ENCODE results near the gene ZFPM1. TPM values are rescaled to one million over a fixed set of nuclear protein-coding genes. Genes with fewer than 3 reads are reported as not detected.

Gene ZFPM1
- total RNA-seq, 4 donors from 2014 or later: 0.40 to 1.4 (median 0.59) TPM

DNA sequence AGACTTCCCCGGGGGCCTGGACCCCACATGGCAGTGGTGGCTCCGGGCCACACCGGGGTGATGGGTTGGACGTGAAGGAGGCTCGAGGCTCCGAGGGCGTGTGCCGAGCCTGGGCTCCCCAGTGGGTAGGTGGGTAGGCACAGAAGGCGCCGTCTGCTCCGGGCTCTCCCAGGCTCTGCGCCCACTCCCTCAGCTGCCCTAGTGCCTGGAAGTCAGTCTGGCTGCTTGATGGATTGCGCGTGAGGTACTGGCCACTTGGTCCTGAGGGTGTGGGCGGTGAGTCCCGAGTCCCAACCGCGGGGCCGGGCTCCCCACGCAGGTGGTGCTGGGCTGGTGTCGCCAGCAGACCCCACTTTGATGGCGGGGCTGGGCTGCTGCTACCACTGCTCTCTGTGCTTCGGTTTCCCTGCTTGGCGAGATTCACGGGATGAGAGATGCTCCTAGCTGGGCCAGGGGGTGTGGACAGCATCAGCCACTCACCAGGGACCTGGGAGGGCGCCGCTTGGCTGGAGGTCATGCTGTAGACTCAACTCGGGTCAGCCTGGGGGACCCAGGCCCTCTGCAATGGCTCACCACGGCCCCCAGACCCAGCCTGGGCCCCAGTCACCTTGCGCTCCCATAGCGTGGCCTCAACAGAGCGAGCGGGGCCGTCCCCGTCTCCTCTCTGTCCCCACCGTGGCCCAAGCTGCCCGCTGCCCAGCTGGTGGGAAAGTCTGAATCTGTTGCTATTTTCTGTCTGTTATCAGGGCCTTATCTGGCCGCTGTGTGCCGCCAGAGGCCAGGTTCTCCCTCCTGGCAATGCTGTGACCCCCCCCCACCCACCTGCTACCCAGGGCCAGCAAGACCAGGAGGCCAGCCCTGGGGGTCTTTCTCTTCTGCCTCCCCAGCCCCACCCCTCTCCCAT, 26.1 kb downstream of the ZFPM1 start:
- TF ChIP-seq EP300 (IDR thresholded peaks at IDR 0.05) (no peak), POLR2A (IDR thresholded peaks at IDR 0.05) (no peak), POLR2AphosphoS5 (IDR thresholded peaks at IDR 0.05) (no peak)
- TF ChIP-seq, protein P1, sequence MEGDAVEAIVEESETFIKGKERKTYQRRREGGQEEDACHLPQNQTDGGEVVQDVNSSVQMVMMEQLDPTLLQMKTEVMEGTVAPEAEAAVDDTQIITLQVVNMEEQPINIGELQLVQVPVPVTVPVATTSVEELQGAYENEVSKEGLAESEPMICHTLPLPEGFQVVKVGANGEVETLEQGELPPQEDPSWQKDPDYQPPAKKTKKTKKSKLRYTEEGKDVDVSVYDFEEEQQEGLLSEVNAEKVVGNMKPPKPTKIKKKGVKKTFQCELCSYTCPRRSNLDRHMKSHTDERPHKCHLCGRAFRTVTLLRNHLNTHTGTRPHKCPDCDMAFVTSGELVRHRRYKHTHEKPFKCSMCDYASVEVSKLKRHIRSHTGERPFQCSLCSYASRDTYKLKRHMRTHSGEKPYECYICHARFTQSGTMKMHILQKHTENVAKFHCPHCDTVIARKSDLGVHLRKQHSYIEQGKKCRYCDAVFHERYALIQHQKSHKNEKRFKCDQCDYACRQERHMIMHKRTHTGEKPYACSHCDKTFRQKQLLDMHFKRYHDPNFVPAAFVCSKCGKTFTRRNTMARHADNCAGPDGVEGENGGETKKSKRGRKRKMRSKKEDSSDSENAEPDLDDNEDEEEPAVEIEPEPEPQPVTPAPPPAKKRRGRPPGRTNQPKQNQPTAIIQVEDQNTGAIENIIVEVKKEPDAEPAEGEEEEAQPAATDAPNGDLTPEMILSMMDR (IDR thresholded peaks at IDR 0.05): no peak
- no peaks in the 10 kb centered on the region for H3K36me3 ChIP-seq
- no peaks in the 10 kb centered on the region for H3K9me3 ChIP-seq
- H3K27me3 ChIP-seq: peaks cover 62% of the 10 kb centered on the region
- no CpG with 5 or more reads among the region's 39 CpGs for WGBS, 2 donors (ENCODE audit: low coverage in 1 of 2)
- H3K4me1 ChIP-seq: no peaks in the 10 kb centered on the region
- no peak overlapping the region for H3K27ac ChIP-seq
- no peak overlapping the region for H3K4me3 ChIP-seq
- no peak for ATAC-seq

DNA sequence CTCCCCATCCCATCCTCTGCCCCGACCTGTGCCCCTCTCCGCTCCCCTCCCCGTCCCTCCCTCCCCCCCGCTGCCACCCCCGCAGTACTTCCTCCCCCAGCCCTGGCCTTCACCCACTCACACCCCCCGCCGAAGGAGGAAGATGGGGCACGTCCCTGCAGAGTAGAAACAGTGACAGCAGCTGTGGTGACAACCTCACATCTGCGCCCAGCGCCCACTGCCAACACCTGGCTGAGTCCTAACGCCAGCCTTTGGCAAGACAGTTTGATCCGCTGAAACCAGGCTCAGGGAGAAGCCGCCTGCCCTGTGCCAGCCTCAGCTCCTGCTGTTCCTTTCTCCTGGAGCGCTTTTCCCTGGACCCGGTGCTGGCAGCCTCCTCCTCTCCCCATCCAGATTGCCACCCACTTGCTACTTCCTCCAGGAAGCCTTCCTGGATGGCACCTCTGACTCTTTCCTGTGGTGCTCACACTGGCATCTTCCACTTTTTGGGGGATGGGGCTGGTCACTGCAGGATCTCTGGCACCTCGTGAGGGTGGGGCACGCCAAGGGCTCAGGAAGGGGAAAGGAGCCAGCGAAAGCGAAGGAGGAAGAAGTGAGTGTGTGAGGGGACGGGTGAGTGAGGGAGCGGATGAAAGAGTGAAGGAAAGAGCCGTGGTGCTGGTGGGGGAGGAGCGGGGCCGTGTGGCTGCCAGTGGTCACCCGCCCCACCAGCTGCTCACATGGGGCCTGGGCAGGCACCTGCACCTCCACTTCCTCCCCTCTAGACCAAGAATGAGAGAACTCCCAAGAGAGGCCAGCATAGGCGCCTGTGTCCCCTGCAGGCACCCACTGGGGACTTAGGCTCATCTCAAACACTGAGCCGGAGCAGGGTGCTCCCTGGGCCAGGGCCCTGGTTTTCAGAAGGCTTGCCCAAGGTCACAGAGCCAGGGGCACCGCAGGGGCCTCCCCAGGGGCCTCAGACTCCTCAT, 27.0 kb downstream of the ZFPM1 start:
- no peaks in the 10 kb centered on the region for H3K9me3 ChIP-seq
- no peak overlapping the region for H3K27ac ChIP-seq
- peaks cover 60% of the 10 kb centered on the region for H3K27me3 ChIP-seq
- no peaks in the 10 kb centered on the region for H3K36me3 ChIP-seq
- H3K4me1 ChIP-seq: no peaks in the 10 kb centered on the region
- ATAC-seq: no peak
- no peak overlapping the region for H3K4me3 ChIP-seq
- no peak for TF ChIP-seq POLR2A (IDR thresholded peaks at IDR 0.05)
- TF ChIP-seq POLR2AphosphoS5 (IDR thresholded peaks at IDR 0.05): no peak
- WGBS, 2 donors (ENCODE audit: low coverage in 1 of 2): 80% methylated on average over 4 of the region's 28 CpGs; no CpG with 5 or more reads in 1 of the 2 donors

DNA sequence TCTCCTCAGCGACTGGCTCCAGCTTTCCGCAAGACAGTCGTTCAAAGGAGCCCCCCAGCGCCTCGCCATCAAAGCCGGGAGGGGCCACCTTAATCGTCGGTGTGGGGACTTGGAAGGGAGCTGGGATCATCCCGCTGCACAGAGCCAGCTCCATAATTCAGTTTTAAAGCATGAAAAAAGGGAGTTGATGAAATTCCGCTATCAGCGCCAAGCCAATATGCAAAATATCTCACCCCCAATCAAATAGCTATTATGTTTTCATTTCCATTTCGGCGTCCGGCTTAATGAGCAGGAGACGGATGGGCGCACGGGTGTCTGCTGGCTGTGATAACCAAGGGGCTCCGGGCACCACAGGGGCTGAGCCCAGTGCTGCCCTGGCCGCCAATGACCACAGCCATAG, 27.7 kb downstream of the ZFPM1 start:
- Histone ChIP-seq H3K4me3 (no peak overlapping the region), H3K4me1 (no peaks in the 10 kb centered on the region), H3K9me3 (no peaks in the 10 kb centered on the region), H3K27me3 (peaks cover 60% of the 10 kb centered on the region), H3K27ac (no peak overlapping the region), H3K36me3 (no peaks in the 10 kb centered on the region)
- WGBS, 2 donors (ENCODE audit: low coverage in 1 of 2): 80% methylated on average over 2 of the region's 19 CpGs; no CpG with 5 or more reads in 1 of the 2 donors
- TF ChIP-seq POLR2AphosphoS5 (IDR thresholded peaks at IDR 0.05) (no peak), POLR2A (IDR thresholded peaks at IDR 0.05) (no peak), EP300 (IDR thresholded peaks at IDR 0.05) (no peak)
- TF ChIP-seq, protein P1 (IDR thresholded peaks at IDR 0.05): no peak
- ATAC-seq: no peak

DNA sequence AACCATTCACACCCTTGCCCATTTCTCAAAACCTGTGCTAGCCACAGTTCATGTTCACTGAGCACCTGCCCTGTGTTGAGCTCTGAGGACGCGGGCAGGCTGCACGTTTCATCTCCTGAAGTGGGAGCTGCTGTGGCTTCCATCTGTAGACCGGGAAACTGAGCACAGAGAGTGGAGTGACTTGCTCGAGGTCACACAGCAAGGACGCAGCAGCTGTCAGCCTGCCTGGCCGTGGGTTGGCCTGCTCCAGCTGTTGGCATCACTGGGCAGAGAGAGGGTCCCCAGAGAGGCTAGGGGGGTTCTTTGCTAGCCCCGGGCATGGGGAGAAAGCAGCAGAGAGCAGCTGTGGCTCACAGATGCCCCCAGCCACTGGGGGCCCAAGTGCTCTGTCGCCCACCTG, 28.8 kb downstream of the ZFPM1 start:
- H3K4me1 ChIP-seq: no peaks in the 10 kb centered on the region
- H3K27ac ChIP-seq: no peak overlapping the region
- no CpG with 5 or more reads among the region's 9 CpGs for WGBS, 2 donors (ENCODE audit: low coverage in 1 of 2)
- TF ChIP-seq POLR2A (IDR thresholded peaks at IDR 0.05) (no peak), POLR2AphosphoS5 (IDR thresholded peaks at IDR 0.05) (no peak), EP300 (IDR thresholded peaks at IDR 0.05) (no peak)
- TF ChIP-seq, protein P1 (IDR thresholded peaks at IDR 0.05): no peak
- H3K9me3 ChIP-seq: no peaks in the 10 kb centered on the region
- no peaks in the 10 kb centered on the region for H3K36me3 ChIP-seq
- peaks cover 60% of the 10 kb centered on the region for H3K27me3 ChIP-seq
- no peak for ATAC-seq
- no peak overlapping the region for H3K4me3 ChIP-seq
